Loucy (cell line): ENCODE data around the gene OXGR1.

ENCODE experiments used
- EZH2phosphoT487 ChIP-seq: fragments of 200-600 bp; IDR thresholded peaks from 2 replicates; pipeline ENCODE4 v1.6.1; 2018; ENCODE audit warnings: antibody characterized with exemption, mild to moderate bottlenecking, moderate library complexity, borderline replicate concordance
- TF ChIP-seq, protein P1 (sequence below): fragments of 200-600 bp; sonication (generic); conservative IDR thresholded peaks from 2 replicates; pipeline ENCODE4 v1.5.1; 2014; ENCODE audit warnings: mild to moderate bottlenecking, antibody characterized with exemption, low read length

DNA sequence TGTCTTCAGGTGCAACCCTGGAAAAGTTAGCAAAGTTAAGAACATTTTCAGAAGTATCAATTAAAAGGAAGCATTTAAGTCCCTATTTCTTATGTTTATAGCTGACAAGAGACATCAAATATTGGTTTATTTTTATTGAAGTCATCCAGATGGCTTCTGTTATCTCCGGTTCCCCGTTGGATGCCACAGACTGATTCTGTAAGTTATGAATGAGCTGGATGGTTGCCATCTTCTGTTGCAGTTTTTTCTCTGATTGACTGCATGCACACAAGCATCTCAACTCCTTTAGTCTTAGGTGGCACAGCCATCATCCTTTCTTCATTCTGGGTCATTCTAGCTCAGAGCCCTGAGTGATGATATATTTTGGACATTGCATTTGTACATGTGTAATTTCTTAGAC is 10.6 kb upstream of the OXGR1 start:
- TF ChIP-seq, protein P1, sequence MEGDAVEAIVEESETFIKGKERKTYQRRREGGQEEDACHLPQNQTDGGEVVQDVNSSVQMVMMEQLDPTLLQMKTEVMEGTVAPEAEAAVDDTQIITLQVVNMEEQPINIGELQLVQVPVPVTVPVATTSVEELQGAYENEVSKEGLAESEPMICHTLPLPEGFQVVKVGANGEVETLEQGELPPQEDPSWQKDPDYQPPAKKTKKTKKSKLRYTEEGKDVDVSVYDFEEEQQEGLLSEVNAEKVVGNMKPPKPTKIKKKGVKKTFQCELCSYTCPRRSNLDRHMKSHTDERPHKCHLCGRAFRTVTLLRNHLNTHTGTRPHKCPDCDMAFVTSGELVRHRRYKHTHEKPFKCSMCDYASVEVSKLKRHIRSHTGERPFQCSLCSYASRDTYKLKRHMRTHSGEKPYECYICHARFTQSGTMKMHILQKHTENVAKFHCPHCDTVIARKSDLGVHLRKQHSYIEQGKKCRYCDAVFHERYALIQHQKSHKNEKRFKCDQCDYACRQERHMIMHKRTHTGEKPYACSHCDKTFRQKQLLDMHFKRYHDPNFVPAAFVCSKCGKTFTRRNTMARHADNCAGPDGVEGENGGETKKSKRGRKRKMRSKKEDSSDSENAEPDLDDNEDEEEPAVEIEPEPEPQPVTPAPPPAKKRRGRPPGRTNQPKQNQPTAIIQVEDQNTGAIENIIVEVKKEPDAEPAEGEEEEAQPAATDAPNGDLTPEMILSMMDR: no peak
- TF ChIP-seq EZH2phosphoT487: no peak
